ENCODE measurements around the gene MEGF8. TPM values are rescaled to one million over a fixed set of nuclear protein-coding genes. Genes with fewer than 3 reads are reported as not detected.

Gene MEGF8
- total and polyA plus RNA-seq, 5 experiments from 2014 or later: 0.23 to 10.2 (median 0.57) TPM

- Mint-ChIP-seq H3K4me3 (no peak overlapping the region), H3K9me3 (no peaks in the 10 kb centered on the region), H3K4me1 (peaks cover 0 to 21% (median 16%) of the 10 kb centered on the region in 4 donors), H3K27me3 (no peaks in the 10 kb centered on the region), H3K27ac (no peak overlapping the region), H3K36me3 (peaks cover 0 to 35% (median 0%) of the 10 kb centered on the region in 3 donors)
- ATAC-seq (no peak), DNase-seq (peak in 1 of 10 donors; percentile 58)
- POLR2A ChIA-PET: interaction anchor here (0.5 kb wide), 1 partner anchor 273 kb away, joined by 3 read pairs; no protein-coding TSS in a partner anchor
Observed at GRCh38 chr19:42407085-42407815, 81.8 kb downstream of the MEGF8 start.

- peaks cover 0 to 33% (median 0%) of the 10 kb centered on the region in 3 donors for H3K36me3 Mint-ChIP-seq
- no peaks in the 10 kb centered on the region for H3K27me3 Mint-ChIP-seq
- H3K9me3 Mint-ChIP-seq: no peaks in the 10 kb centered on the region
- H3K4me1 Mint-ChIP-seq: peaks cover 0 to 18% (median 12%) of the 10 kb centered on the region in 4 donors
- no peak for ATAC-seq
- POLR2A ChIA-PET: no interaction called here
- no peak overlapping the region for H3K4me3 Mint-ChIP-seq
- peak overlapping the region in 1 of 10 donors; percentile 51 for H3K27ac Mint-ChIP-seq
- peak in 1 of 10 donors; percentile 60 for DNase-seq
Observed at GRCh38 chr19:42407816-42408175, 82.4 kb downstream of the MEGF8 start.

DNA sequence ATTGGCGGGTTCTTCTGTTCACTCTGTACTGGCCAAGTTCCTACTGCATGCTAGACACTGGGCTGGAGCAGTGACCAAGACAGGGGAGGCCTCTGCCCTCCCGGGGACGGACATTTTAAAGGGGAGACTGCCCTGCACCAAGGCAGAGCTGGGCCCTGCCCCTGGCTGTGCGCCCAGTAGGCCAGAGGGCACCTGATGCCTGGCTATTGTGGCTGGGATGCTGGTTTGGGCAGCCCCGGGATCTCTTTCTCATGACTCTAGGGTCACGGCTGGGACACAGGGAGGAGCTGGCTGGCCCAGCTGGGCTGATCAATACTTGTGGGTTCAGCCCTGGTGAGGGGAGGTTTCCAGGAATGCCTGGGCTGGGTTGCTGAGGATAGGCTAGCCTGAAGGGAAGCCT is 84.0 kb downstream of the MEGF8 start:
- no peaks in the 10 kb centered on the region for H3K9me3 Mint-ChIP-seq
- H3K27me3 Mint-ChIP-seq: no peaks in the 10 kb centered on the region
- peak overlapping the region in 3 of 10 donors; percentile 18 to 55 (median 52) for H3K27ac Mint-ChIP-seq
- peaks cover 0 to 39% (median 0%) of the 10 kb centered on the region in 3 donors for H3K36me3 Mint-ChIP-seq
- H3K4me3 Mint-ChIP-seq: no peak overlapping the region
- POLR2A ChIA-PET: interaction anchor here (0.7 kb wide), 1 partner anchor 656 kb away, joined by 3 read pairs; no protein-coding TSS in a partner anchor
- ATAC-seq: no peak
- H3K4me1 Mint-ChIP-seq: peaks cover 1 to 17% (median 11%) of the 10 kb centered on the region in 4 donors
- DNase-seq: peak in 1 of 10 donors; percentile 36

DNA sequence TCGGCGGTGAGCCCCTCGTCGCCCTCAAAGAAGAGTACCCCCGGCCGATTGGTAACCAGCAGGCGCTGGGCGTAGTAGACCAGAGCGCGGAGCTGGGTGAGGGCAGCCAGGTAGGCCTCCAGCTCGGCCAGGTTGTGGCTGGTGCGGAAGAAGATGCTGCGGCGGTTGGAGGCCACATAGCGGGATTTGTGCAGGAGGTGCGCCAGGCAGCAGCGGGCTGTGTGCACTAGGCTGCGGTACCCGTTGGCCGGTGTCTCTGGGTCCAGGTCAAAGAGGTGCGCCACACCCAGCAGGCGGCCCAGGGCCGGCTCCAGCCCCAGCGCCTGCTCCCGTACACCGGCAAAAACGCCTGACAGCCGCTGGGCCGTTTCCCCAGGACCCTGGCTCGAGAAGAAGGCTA is 84.9 kb downstream of the MEGF8 start:
- peaks cover 0 to 41% (median 0%) of the 10 kb centered on the region in 3 donors for H3K36me3 Mint-ChIP-seq
- no peak overlapping the region for H3K27ac Mint-ChIP-seq
- DNase-seq: peak in 1 of 10 donors; percentile 9
- no peaks in the 10 kb centered on the region for H3K9me3 Mint-ChIP-seq
- no peak overlapping the region for H3K4me3 Mint-ChIP-seq
- peaks cover 1 to 17% (median 11%) of the 10 kb centered on the region in 4 donors for H3K4me1 Mint-ChIP-seq
- no peaks in the 10 kb centered on the region for H3K27me3 Mint-ChIP-seq
- POLR2A ChIA-PET: no interaction called here
- no peak for ATAC-seq

DNA sequence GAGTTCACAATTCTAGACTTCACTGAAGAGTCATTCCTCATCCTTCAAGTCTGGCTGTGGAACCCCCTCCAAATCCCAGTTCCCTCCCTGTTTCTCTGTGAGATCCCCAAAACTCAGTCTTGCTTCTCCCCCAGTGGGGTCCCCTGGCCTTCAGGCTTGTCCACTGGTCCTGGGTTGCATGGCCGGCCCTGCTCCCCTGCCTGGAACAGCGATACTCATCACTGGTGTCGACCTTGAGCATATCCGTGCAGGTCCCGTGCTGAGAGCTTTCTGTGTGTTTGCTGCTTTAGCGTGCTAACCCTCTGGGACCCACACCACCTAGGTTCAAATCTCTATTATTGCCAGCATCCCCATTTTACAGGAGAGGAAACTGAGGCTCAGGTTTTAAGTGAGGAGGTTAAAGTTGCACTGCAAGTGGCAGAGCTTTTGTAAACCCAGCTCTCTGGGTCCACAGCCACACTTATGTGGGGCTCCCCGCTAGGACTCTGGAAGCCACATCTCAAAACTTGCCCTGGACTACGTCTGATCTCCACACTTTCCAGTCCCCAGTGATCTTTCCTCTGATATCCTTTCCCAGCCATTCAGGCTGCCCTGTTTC is 86.2 kb downstream of the MEGF8 start:
- Mint-ChIP-seq H3K9me3 (no peaks in the 10 kb centered on the region), H3K4me1 (peaks cover 1 to 17% (median 11%) of the 10 kb centered on the region in 4 donors), H3K27me3 (no peaks in the 10 kb centered on the region), H3K4me3 (no peak overlapping the region), H3K36me3 (peaks cover 0 to 39% (median 0%) of the 10 kb centered on the region in 3 donors), H3K27ac (peak overlapping the region in 5 of 10 donors; percentile 23 to 79 (median 56))
- DNase-seq: peak in 1 of 10 donors; percentile 13
- POLR2A ChIA-PET: interaction anchor here (0.6 kb wide), 1 partner anchor 88 kb away, joined by 3 read pairs; no protein-coding TSS in a partner anchor
- no peak for ATAC-seq

GRCh38 chr19:42412227-42412626 is 86.8 kb downstream of the MEGF8 start:
- DNase-seq: peak in 1 of 10 donors; percentile 19
- Mint-ChIP-seq H3K4me3 (no peak overlapping the region), H3K9me3 (no peaks in the 10 kb centered on the region), H3K27me3 (no peaks in the 10 kb centered on the region), H3K27ac (peak overlapping the region in 3 of 10 donors; percentile 23 to 62 (median 56)), H3K36me3 (peaks cover 0 to 35% (median 0%) of the 10 kb centered on the region in 3 donors), H3K4me1 (peaks cover 1 to 17% (median 11%) of the 10 kb centered on the region in 4 donors)
- no peak for ATAC-seq
- POLR2A ChIA-PET: interaction anchor here (0.6 kb wide), 1 partner anchor 88 kb away, joined by 3 read pairs; no protein-coding TSS in a partner anchor

- no peak overlapping the region for H3K4me3 Mint-ChIP-seq
- DNase-seq (peak in 1 of 10 donors; percentile 52), ATAC-seq (no peak)
- H3K27me3 Mint-ChIP-seq: no peaks in the 10 kb centered on the region
- no peak overlapping the region for H3K27ac Mint-ChIP-seq
- peaks cover 1 to 17% (median 11%) of the 10 kb centered on the region in 4 donors for H3K4me1 Mint-ChIP-seq
- POLR2A ChIA-PET: no interaction called here
- H3K9me3 Mint-ChIP-seq: no peaks in the 10 kb centered on the region
- peaks cover 0 to 35% (median 0%) of the 10 kb centered on the region in 3 donors for H3K36me3 Mint-ChIP-seq
Observed at GRCh38 chr19:42412661-42413076, 87.2 kb downstream of the MEGF8 start.

GRCh38 chr19:42419309-42419708 is 93.9 kb downstream of the MEGF8 start:
- no peaks in the 10 kb centered on the region for H3K27me3 Mint-ChIP-seq
- peaks cover 0 to 24% (median 0%) of the 10 kb centered on the region in 3 donors for H3K36me3 Mint-ChIP-seq
- no peak overlapping the region for H3K4me3 Mint-ChIP-seq
- ATAC-seq (no peak), DNase-seq (peak in 1 of 10 donors; percentile 31)
- H3K27ac Mint-ChIP-seq: no peak overlapping the region
- peaks cover 30 to 46% (median 41%) of the 10 kb centered on the region in 4 donors for H3K4me1 Mint-ChIP-seq
- H3K9me3 Mint-ChIP-seq: no peaks in the 10 kb centered on the region
- POLR2A ChIA-PET: interaction anchor here (0.7 to 1.6 kb wide), 2 partner anchors 8 to 19 kb away, joined by 4 to 7 read pairs; no protein-coding TSS in a partner anchor

- peak; percentile 10 to 22 for ATAC-seq
- POLR2A ChIA-PET: interaction anchor here (0.7 to 1.7 kb wide), 4 partner anchors 8 to 23 kb away, joined by 3 to 7 read pairs (median 4); no protein-coding TSS in a partner anchor
- H3K27me3 Mint-ChIP-seq: no peaks in the 10 kb centered on the region
Observed at GRCh38 chr19:42420055-42420544, 94.7 kb downstream of the MEGF8 start.

DNA sequence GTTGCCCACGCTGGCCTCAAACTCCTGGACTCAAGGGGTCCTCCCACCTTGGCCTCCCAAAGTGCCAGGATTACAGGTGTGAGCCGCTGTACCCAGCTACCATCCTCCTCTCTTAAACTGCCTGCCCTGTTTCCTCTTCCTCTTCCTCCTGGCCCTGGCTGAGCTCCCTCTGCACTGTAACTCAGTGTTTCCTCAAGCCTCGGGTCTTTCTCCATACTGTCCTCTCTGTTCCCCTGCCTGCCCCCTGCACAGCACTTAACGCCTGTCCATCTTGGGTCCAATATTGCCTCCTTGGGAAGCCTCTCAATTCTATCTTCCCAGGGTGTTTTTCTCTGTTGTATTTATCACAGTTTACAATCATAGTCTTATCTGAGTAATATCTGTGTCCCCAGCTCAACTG is 95.7 kb downstream of the MEGF8 start:
- peaks cover 0 to 10% (median 0%) of the 10 kb centered on the region in 3 donors for H3K36me3 Mint-ChIP-seq
- no peaks in the 10 kb centered on the region for H3K27me3 Mint-ChIP-seq
- peaks cover 33 to 50% (median 45%) of the 10 kb centered on the region in 4 donors for H3K4me1 Mint-ChIP-seq
- POLR2A ChIA-PET: interaction anchor here (0.8 to 1.7 kb wide), 2 partner anchors 12 to 24 kb away, joined by 3 to 4 read pairs; no protein-coding TSS in a partner anchor
- peak overlapping the region in 8 of 10 donors; percentile 33 to 99 (median 78) for H3K4me3 Mint-ChIP-seq
- DNase-seq (no peak), ATAC-seq (no peak)
- H3K9me3 Mint-ChIP-seq: no peaks in the 10 kb centered on the region
- peak overlapping the region in 5 of 10 donors; percentile 35 to 86 (median 37) for H3K27ac Mint-ChIP-seq

More at GRCh38 chr19:42420055-42420544, 94.7 kb downstream of the MEGF8 start:
- H3K36me3 Mint-ChIP-seq: peaks cover 0 to 18% (median 0%) of the 10 kb centered on the region in 3 donors
- peak overlapping the region in 5 of 10 donors; percentile 0 to 70 (median 34) for H3K4me3 Mint-ChIP-seq
- peak; percentile 48 to 84 (median 64) for DNase-seq
- H3K27ac Mint-ChIP-seq: peak overlapping the region in 5 of 10 donors; percentile 8 to 86 (median 50)
- H3K4me1 Mint-ChIP-seq: peaks cover 33 to 50% (median 45%) of the 10 kb centered on the region in 4 donors
- no peaks in the 10 kb centered on the region for H3K9me3 Mint-ChIP-seq

DNA sequence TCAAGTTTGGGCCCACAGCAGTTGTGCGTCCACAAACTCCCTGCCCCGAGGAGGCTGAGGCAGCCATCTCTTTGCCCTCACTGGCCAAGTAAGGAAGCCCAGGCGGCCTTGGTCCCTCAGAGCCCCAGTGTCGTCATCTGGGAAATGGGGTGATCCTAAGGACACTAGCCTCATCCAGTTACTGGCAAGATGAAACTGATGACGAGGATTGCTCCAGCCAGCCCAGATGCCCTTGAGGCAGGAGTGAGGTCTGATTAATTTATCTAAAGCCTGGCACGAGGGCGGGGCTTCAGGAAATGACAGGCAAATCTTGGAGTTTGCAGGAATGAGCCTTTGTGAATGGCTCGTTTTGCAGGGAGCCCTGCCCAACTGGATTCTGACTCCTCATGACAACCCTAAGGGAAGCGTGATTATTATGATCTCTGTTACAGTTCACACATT is 96.2 kb downstream of the MEGF8 start:
- no peaks in the 10 kb centered on the region for H3K27me3 Mint-ChIP-seq
- no peak for ATAC-seq
- H3K36me3 Mint-ChIP-seq: peaks cover 0 to 10% (median 0%) of the 10 kb centered on the region in 3 donors
- POLR2A ChIA-PET: interaction anchor here (1.7 kb wide), 1 partner anchor 25 kb away, joined by 4 read pairs; no protein-coding TSS in a partner anchor
- DNase-seq: peak in 1 of 10 donors; percentile 22
- H3K27ac Mint-ChIP-seq: peak overlapping the region in 5 of 10 donors; percentile 37 to 96 (median 43)
- H3K9me3 Mint-ChIP-seq: no peaks in the 10 kb centered on the region
- peaks cover 33 to 50% (median 45%) of the 10 kb centered on the region in 4 donors for H3K4me1 Mint-ChIP-seq
- peak overlapping the region; percentile 22 to 100 (median 97) for H3K4me3 Mint-ChIP-seq

All from naive thymus-derived CD8-positive, alpha-beta T cell (primary cell).